Breast epithelium (tissue), 4 donors: ENCODE results near the gene TP53AIP1. TPM values are rescaled to one million over a fixed set of nuclear protein-coding genes. Genes with fewer than 3 reads are reported as not detected.
A peak's percentile ranks its signal among the peaks of the same experiment; 100 is the strongest.

Experiments used
- DNase-seq, 2 donors: peaks; one replicate each; pipeline ENCODE4 v3.0.0-alpha.2; 2019; ENCODE audit warnings: low spot score in 2 of 2
- H3K27ac ChIP-seq, 2 donors: fragments of 200-600 bp; sonication (generic) in 1 of 2; one replicate each; pipeline ENCODE4 v1.5.1; 2016 to 2019; ENCODE audit warnings: mild to moderate bottlenecking in 1 of 2
- H3K27me3 ChIP-seq, 2 donors: fragments of 200-600 bp; sonication (generic) in 1 of 2; one replicate each; pipeline versions ENCODE4 v1.5.1 to v1.6.0; 2017 to 2019; ENCODE audit warnings: control low read depth in 1 of 2, mild to moderate bottlenecking in 1 of 2
- H3K36me3 ChIP-seq: fragments of 200-600 bp; one replicate; pipeline ENCODE4 v1.5.1; 2019
- H3K4me1 ChIP-seq, 2 donors: fragments of 200-600 bp; sonication (generic); one replicate each; pipeline ENCODE4 v1.5.1; 2016 to 2019; ENCODE audit warnings: control low read depth in 1 of 2
- H3K4me3 ChIP-seq, 3 donors: fragments of 200-600 bp; sonication (generic); 1 replicate in 2 of 3; 2 replicates in 1 of 3; pipeline ENCODE4 v1.5.1; 2016 to 2019; ENCODE audit warnings: mild to moderate bottlenecking in 3 of 3, moderate library complexity in 2 of 3
- H3K9me3 ChIP-seq, 2 donors: fragments of 200-600 bp; sonication (generic) in 1 of 2; one replicate each; pipeline ENCODE4 v1.5.1; 2016 to 2019; ENCODE audit warnings: control low read depth in 1 of 2
- POLR2A ChIP-seq: fragments of 450-650 bp; IDR thresholded peaks from one replicate; pipeline ENCODE4 v1.6.1; 2016; ENCODE audit warnings: antibody characterized with exemption, mild to moderate bottlenecking, moderate library complexity
- POLR2AphosphoS5 ChIP-seq, 3 donors: sonication (generic); formaldehyde crosslinking; IDR thresholded peaks; one replicate each; pipeline ENCODE4 v1.6.1; 2017; ENCODE audit warnings: antibody characterized with exemption in 3 of 3
- intact Hi-C: fragments of 100-400 bp; cut with DNase I; formaldehyde crosslinking; loops from one replicate; pipeline ENCODE4 v1.15.1; 2023; ENCODE audit warnings: low total_unique reads
- total RNA-seq, 3 donors: library from RNA; depleted of rRNA; stranded (reverse); fragments of >200 nt; gene quantifications; one replicate each; pipeline ENCODE4 v1.1.0, GENCODE V29; 2016
- TF ChIP-seq, protein P1 (sequence below), 3 donors: fragments of 450-650 bp; IDR thresholded peaks; one replicate each; pipeline ENCODE4 v1.5.1; 2016 to 2017; ENCODE audit warnings: antibody characterized with exemption in 3 of 3, mild to moderate bottlenecking in 3 of 3, moderate library complexity in 3 of 3

Gene TP53AIP1
- total RNA-seq, 3 donors from 2014 or later: 0.16 to 0.59 (median 0.33) TPM

GRCh38 chr11:128963744-128964325, 21.2 kb upstream of the TP53AIP1 start:
- H3K9me3 ChIP-seq: no peaks in the 10 kb centered on the region
- H3K36me3 ChIP-seq: no peaks in the 10 kb centered on the region
- H3K4me3 ChIP-seq: no peak overlapping the region
- TF ChIP-seq, protein P1, sequence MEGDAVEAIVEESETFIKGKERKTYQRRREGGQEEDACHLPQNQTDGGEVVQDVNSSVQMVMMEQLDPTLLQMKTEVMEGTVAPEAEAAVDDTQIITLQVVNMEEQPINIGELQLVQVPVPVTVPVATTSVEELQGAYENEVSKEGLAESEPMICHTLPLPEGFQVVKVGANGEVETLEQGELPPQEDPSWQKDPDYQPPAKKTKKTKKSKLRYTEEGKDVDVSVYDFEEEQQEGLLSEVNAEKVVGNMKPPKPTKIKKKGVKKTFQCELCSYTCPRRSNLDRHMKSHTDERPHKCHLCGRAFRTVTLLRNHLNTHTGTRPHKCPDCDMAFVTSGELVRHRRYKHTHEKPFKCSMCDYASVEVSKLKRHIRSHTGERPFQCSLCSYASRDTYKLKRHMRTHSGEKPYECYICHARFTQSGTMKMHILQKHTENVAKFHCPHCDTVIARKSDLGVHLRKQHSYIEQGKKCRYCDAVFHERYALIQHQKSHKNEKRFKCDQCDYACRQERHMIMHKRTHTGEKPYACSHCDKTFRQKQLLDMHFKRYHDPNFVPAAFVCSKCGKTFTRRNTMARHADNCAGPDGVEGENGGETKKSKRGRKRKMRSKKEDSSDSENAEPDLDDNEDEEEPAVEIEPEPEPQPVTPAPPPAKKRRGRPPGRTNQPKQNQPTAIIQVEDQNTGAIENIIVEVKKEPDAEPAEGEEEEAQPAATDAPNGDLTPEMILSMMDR (IDR thresholded peaks at IDR 0.05): no peak
- TF ChIP-seq POLR2A: no peak
- TF ChIP-seq POLR2AphosphoS5 (IDR thresholded peaks at IDR 0.05): no peak
- H3K4me1 ChIP-seq: no peaks in the 10 kb centered on the region
- H3K27ac ChIP-seq: no peak overlapping the region
- no peaks in the 10 kb centered on the region for H3K27me3 ChIP-seq
- no peak for DNase-seq
- intact Hi-C loops: no loop called here

DNA sequence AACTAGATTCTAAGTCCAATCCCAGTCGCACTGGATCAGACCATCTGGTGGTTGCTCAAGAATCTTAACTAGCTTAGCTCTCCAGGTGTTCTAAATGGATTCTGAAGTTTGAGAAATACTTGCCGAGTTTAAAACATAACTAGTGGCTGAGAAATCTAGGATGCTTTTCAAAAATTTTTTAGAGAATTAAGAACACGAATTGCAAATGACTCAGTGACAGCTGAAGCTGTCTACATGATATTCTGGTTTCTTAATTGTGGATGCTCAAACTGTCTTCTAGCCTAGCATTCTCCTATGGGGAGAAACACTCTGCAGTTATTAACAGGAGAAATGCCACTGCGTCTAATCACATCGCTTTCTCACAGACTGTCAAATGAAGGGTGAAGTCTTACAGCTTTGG, 20.2 kb upstream of the TP53AIP1 start:
- H3K4me1 ChIP-seq: no peaks in the 10 kb centered on the region
- no peak for TF ChIP-seq POLR2A
- TF ChIP-seq POLR2AphosphoS5 (IDR thresholded peaks at IDR 0.05): no peak
- TF ChIP-seq, protein P1 (IDR thresholded peaks at IDR 0.05): no peak
- H3K4me3 ChIP-seq: no peak overlapping the region
- no peaks in the 10 kb centered on the region for H3K36me3 ChIP-seq
- DNase-seq: no peak
- H3K27ac ChIP-seq: no peak overlapping the region
- H3K9me3 ChIP-seq: no peaks in the 10 kb centered on the region
- intact Hi-C loops: no loop called here
- H3K27me3 ChIP-seq: no peaks in the 10 kb centered on the region

DNA sequence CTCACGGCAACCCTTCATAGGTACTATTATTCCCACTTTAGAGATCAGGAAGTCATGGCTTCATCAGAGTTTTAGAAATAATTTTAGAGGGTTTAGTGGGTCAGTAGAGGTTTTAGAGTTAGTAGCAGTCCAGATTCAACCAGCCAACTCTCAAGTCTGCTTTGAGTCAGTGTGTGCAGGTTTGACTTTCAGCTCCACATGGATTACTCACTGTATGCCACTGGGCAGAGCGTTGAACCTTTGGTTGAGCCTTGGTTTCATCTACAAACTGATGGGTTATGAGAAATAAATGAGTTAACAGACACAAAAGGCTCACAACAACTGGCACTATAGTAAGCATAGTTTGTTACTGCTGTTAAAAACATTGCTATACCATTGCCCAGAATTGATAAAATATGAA, 19.0 kb upstream of the TP53AIP1 start:
- no peak overlapping the region for H3K27ac ChIP-seq
- no peaks in the 10 kb centered on the region for H3K36me3 ChIP-seq
- intact Hi-C loops: no loop called here
- H3K9me3 ChIP-seq: no peaks in the 10 kb centered on the region
- TF ChIP-seq, protein P1 (IDR thresholded peaks at IDR 0.05): no peak
- TF ChIP-seq POLR2A: no peak
- TF ChIP-seq POLR2AphosphoS5 (IDR thresholded peaks at IDR 0.05): no peak
- no peaks in the 10 kb centered on the region for H3K4me1 ChIP-seq
- no peak for DNase-seq
- H3K4me3 ChIP-seq: no peak overlapping the region
- no peaks in the 10 kb centered on the region for H3K27me3 ChIP-seq

DNA sequence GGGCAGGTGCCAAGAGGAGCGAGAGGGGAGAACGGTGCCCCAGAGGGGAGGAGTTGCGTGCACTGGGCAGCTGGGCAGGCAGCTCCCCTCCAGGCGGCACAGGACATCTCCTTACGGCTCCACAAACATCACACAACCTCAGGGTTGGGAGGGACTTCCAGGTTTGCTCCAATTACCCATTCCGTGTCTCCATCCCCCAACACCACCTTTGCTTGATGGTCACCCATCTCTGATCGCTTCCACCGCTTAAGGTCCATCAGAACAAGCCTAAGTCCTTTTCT, 14.5 kb upstream of the TP53AIP1 start:
- H3K27ac ChIP-seq: no peak overlapping the region
- intact Hi-C loops: no loop called here
- DNase-seq: no peak
- no peaks in the 10 kb centered on the region for H3K27me3 ChIP-seq
- no peaks in the 10 kb centered on the region for H3K4me1 ChIP-seq
- no peak overlapping the region for H3K4me3 ChIP-seq
- H3K36me3 ChIP-seq: no peaks in the 10 kb centered on the region
- no peaks in the 10 kb centered on the region for H3K9me3 ChIP-seq
- TF ChIP-seq, protein P1 (IDR thresholded peaks at IDR 0.05): no peak
- TF ChIP-seq POLR2A (no peak), POLR2AphosphoS5 (IDR thresholded peaks at IDR 0.05) (no peak)

DNA sequence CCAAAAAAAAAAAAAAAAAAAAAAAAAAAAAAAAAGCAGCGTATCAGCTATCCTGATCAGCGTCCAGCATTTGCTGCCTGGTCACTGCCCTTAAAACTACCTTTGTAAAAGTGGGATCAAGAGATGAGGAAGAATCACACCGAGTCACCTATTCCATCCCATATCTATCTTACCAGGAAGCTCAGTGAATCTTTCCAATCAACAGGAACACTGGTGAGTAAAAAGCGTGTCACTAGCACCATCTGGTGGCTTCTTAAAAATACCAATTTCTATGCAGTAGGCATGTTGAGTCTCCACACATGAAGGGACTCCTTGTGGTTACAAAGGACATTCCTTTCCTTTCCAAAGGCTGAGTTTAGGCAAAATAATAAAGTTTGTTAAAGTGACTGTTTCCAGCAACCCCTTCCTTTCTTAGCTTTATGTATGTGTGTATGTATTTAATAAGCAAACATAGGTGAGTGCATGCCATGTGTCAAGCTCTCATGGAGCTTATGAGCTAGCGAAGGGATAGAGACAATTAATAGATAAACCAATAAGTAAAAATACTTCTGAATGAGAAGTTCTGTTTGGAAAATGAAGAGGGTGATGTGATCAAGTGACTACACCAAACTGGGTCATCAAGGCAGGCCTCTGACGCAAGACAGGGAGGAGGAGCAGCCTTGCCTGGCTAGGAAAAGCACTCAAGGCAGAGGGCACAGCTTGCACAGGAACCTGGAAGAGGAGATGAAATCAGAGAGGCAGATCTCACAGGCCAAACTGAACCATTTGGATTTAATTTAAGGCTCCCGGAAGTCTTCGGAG, 13.9 kb upstream of the TP53AIP1 start:
- Histone ChIP-seq H3K27me3 (no peaks in the 10 kb centered on the region), H3K9me3 (no peaks in the 10 kb centered on the region), H3K27ac (no peak overlapping the region), H3K4me1 (no peaks in the 10 kb centered on the region), H3K36me3 (no peaks in the 10 kb centered on the region), H3K4me3 (no peak overlapping the region)
- DNase-seq: no peak
- TF ChIP-seq, protein P1 (IDR thresholded peaks at IDR 0.05): peak; percentile 17 to 90 (median 86)
- no peak for TF ChIP-seq POLR2A
- intact Hi-C loops: no loop called here
